OCI-LY1 (cell line): ENCODE data around the gene PLEKHG4B.

Experiments used
- H2AFZ ChIP-seq: fragments of 200-600 bp; sonication (generic), shearing (Covaris generic); 2 replicates; pipeline ENCODE4 v1.6.0; 2014; ENCODE audit warnings: antibody characterized with exemption, mild to moderate bottlenecking, low read length
- H3F3A ChIP-seq: fragments of 200-600 bp; sonication (generic), shearing (Covaris generic); 2 replicates; pipeline ENCODE4 v1.6.0; 2014; ENCODE audit warnings: mild to moderate bottlenecking, antibody characterized with exemption, low read length, moderate library complexity; ENCODE audit not compliant: insufficient read depth
- H3K27ac ChIP-seq: fragments of 200-600 bp; sonication (generic); 2 replicates; pipeline ENCODE4 v1.5.1; 2014; ENCODE audit warnings: low read length, mixed run types, mild to moderate bottlenecking, low read depth; ENCODE audit not compliant: poor library complexity, severe bottlenecking
- H3K27me3 ChIP-seq: fragments of 200-600 bp; sonication (generic); 2 replicates; pipeline ENCODE4 v1.6.0; 2014; ENCODE audit warnings: antibody characterized with exemption, mild to moderate bottlenecking, low read length, moderate library complexity; ENCODE audit not compliant: insufficient read depth
- H3K36me3 ChIP-seq: fragments of 200-600 bp; sonication (generic); 2 replicates; pipeline ENCODE4 v1.6.1; 2014; ENCODE audit warnings: mild to moderate bottlenecking, antibody characterized with exemption, low read length, moderate library complexity, mixed read lengths; ENCODE audit not compliant: insufficient read depth
- H3K4me1 ChIP-seq: fragments of 200-600 bp; sonication (generic); 2 replicates; pipeline ENCODE4 v1.5.1; 2014; ENCODE audit warnings: mild to moderate bottlenecking, low read length, moderate library complexity; ENCODE audit not compliant: insufficient read depth, severe bottlenecking
- H3K4me2 ChIP-seq: fragments of 200-600 bp; sonication (generic), shearing (Covaris generic); 2 replicates; pipeline ENCODE4 v1.6.1; 2014; ENCODE audit warnings: low read length
- H3K4me3 ChIP-seq: fragments of 200-600 bp; sonication (generic); 2 replicates; pipeline ENCODE4 v1.5.1; 2014; ENCODE audit warnings: low read length, low read depth, mild to moderate bottlenecking, mixed read lengths; ENCODE audit not compliant: poor library complexity, severe bottlenecking
- H3K79me2 ChIP-seq: fragments of 200-600 bp; shearing (Covaris generic); 2 replicates; pipeline ENCODE4 v1.6.1; 2016; ENCODE audit warnings: mixed run types, low read length, mixed read lengths; ENCODE audit not compliant: insufficient read depth
- H3K9ac ChIP-seq: fragments of 200-600 bp; sonication (generic), shearing (Covaris generic); 2 replicates; pipeline ENCODE4 v1.6.1; 2014; ENCODE audit warnings: mild to moderate bottlenecking, low read length, mixed read lengths
- H3K9me2 ChIP-seq: fragments of 200-600 bp; sonication (generic), shearing (Covaris generic); 2 replicates; pipeline ENCODE4 v1.6.1; 2014; ENCODE audit warnings: low read depth, mild to moderate bottlenecking, low read length, mixed read lengths
- H3K9me3 ChIP-seq: fragments of 200-600 bp; shearing (Covaris generic); 2 replicates; pipeline ENCODE4 v1.6.1; 2014; ENCODE audit warnings: low read length, mixed read lengths
- H4K20me1 ChIP-seq: fragments of 200-600 bp; sonication (generic), shearing (Covaris generic); 2 replicates; pipeline ENCODE4 v1.6.0; 2016; ENCODE audit warnings: mild to moderate bottlenecking, low read length; ENCODE audit not compliant: insufficient read depth
- EZH2 ChIP-seq: fragments of 200-600 bp; sonication (generic), shearing (Covaris generic); IDR thresholded peaks from 2 replicates; pipeline ENCODE4 v1.8.0; 2017; ENCODE audit warnings: borderline replicate concordance, mixed run types, mild to moderate bottlenecking, antibody characterized with exemption, low read length, moderate library complexity, mixed read lengths
- TF ChIP-seq, protein P1 (sequence below): fragments of 200-600 bp; sonication (generic), shearing (Covaris generic); IDR thresholded peaks from 2 replicates; pipeline ENCODE4 v1.5.1; 2017; ENCODE audit warnings: mild to moderate bottlenecking, antibody characterized with exemption, low read length, moderate library complexity, mixed read lengths

Gene PLEKHG4B

DNA sequence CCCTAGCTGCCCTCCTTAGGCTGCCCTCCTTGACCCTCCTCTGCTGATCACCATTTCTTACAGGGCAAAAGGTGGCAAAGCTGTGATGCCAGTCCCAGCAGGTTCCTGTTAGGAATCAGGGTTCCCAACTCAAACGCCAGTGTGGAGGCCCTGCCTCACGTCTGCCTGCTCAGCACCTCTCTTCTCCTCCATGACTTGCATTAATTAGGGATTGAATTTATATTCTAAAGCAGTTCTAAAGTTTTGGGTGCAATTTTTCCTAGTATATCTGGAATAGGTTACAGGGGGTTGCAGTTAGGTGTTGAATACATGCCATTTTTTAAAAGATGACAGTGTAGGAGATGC is 13.2 kb upstream of the PLEKHG4B start:
- Histone ChIP-seq H3K27me3 (peaks cover 6% of the 10 kb centered on the region; the same call in 1 of the 2 replicates), H4K20me1 (no peaks in the 10 kb centered on the region), H3K36me3 (no peaks in the 10 kb centered on the region), H3K27ac (no peak overlapping the region), H3K4me3 (no peak overlapping the region), H3K4me1 (no peaks in the 10 kb centered on the region), H3K9me2 (no peaks in the 10 kb centered on the region), H3K9ac (no peak overlapping the region), H3K9me3 (no peaks in the 10 kb centered on the region), H3K4me2 (no peak overlapping the region), H3F3A (no peaks in the 10 kb centered on the region), H2AFZ (no peak overlapping the region), H3K79me2 (no peaks in the 10 kb centered on the region)
- no peak for TF ChIP-seq EZH2
- TF ChIP-seq, protein P1, sequence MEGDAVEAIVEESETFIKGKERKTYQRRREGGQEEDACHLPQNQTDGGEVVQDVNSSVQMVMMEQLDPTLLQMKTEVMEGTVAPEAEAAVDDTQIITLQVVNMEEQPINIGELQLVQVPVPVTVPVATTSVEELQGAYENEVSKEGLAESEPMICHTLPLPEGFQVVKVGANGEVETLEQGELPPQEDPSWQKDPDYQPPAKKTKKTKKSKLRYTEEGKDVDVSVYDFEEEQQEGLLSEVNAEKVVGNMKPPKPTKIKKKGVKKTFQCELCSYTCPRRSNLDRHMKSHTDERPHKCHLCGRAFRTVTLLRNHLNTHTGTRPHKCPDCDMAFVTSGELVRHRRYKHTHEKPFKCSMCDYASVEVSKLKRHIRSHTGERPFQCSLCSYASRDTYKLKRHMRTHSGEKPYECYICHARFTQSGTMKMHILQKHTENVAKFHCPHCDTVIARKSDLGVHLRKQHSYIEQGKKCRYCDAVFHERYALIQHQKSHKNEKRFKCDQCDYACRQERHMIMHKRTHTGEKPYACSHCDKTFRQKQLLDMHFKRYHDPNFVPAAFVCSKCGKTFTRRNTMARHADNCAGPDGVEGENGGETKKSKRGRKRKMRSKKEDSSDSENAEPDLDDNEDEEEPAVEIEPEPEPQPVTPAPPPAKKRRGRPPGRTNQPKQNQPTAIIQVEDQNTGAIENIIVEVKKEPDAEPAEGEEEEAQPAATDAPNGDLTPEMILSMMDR, result no peak

DNA sequence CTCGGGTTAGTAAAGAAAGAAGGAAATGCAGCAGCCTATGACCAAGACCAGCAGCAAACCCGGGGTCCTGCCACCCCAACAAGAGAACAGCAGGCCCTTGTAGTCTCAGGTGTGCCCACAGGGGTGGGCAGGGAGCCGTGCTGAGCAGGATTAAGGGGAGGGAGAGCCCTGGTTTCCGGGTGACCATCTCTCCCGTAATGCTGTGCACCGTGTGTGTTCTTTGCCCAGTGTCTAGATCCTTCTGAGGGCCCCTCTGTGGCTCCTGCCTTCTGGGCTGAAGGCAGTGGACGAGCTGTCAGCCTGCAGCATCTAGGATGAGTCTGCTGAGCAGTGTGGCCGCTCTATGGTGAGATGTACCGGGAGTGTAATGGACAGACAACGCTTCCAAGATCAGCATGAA is 12.7 kb upstream of the PLEKHG4B start:
- H4K20me1 ChIP-seq, result no peaks in the 10 kb centered on the region
- no peak overlapping the region for H3K4me3 ChIP-seq
- H3K79me2 ChIP-seq, result no peaks in the 10 kb centered on the region
- no peak overlapping the region for H3K9ac ChIP-seq
- no peak overlapping the region for H2AFZ ChIP-seq
- no peaks in the 10 kb centered on the region for H3F3A ChIP-seq
- H3K9me3 ChIP-seq, result no peaks in the 10 kb centered on the region
- no peak overlapping the region for H3K4me2 ChIP-seq
- H3K9me2 ChIP-seq, result no peaks in the 10 kb centered on the region
- no peaks in the 10 kb centered on the region for H3K36me3 ChIP-seq
- TF ChIP-seq, protein P1, result no peak
- no peak for TF ChIP-seq EZH2
- peaks cover 6% of the 10 kb centered on the region; the same call in 1 of the 2 replicates for H3K27me3 ChIP-seq
- H3K27ac ChIP-seq, result no peak overlapping the region
- no peaks in the 10 kb centered on the region for H3K4me1 ChIP-seq

DNA sequence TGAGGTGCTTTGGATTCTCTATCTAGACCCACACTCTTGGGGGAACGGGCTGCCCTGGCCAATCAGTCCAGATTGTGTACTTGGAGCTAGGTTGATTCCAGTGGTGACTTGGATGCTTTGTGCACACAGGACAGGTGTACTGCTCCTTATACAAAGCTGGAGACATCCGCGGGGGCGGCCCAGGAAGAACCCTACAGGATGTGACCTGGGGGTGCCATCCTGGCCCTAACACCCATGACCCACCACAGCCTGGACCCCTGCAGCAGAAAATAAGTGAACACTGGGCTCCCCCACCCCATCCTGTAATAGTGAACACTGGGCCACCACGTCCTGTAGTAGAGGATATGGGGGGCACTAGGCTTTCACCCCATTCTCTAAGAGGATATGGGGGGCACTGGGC is 12.1 kb upstream of the PLEKHG4B start:
- Histone ChIP-seq H3K79me2 (no peaks in the 10 kb centered on the region), H3K4me2 (no peak overlapping the region)

More for the DNA sequence above, 12.1 kb upstream of the PLEKHG4B start:
- H3F3A ChIP-seq, result no peaks in the 10 kb centered on the region
- H3K9me3 ChIP-seq, result no peaks in the 10 kb centered on the region
- no peaks in the 10 kb centered on the region for H3K36me3 ChIP-seq
- no peak overlapping the region for H3K9ac ChIP-seq
- H3K27ac ChIP-seq, result no peak overlapping the region
- TF ChIP-seq, protein P1, result no peak
- no peak for TF ChIP-seq EZH2
- no peaks in the 10 kb centered on the region for H4K20me1 ChIP-seq
- no peak overlapping the region for H2AFZ ChIP-seq
- H3K4me1 ChIP-seq, result no peaks in the 10 kb centered on the region
- no peaks in the 10 kb centered on the region for H3K9me2 ChIP-seq
- H3K27me3 ChIP-seq, result peaks cover 6% of the 10 kb centered on the region; the same call in 1 of the 2 replicates
- H3K4me3 ChIP-seq, result no peak overlapping the region
